HG02852 (cell line): ENCODE results near the gene TWF2.
A peak's percentile ranks its signal among the peaks of the same experiment; 100 is the strongest.
"Not testable (repeated sequence)": the region's sequence is repeated elsewhere in the genome, so short reads cannot be mapped to it uniquely, and the experiment has no call there.

Experiments
- ATAC-seq: cut with Tn5 transposase; IDR thresholded peaks from one replicate; pipeline ENCODE4 v1.9.1; 2021; ENCODE audit warnings: mild to moderate bottlenecking, moderate library complexity; ENCODE audit not compliant: unreplicated experiment

The TWF2 gene

DNA sequence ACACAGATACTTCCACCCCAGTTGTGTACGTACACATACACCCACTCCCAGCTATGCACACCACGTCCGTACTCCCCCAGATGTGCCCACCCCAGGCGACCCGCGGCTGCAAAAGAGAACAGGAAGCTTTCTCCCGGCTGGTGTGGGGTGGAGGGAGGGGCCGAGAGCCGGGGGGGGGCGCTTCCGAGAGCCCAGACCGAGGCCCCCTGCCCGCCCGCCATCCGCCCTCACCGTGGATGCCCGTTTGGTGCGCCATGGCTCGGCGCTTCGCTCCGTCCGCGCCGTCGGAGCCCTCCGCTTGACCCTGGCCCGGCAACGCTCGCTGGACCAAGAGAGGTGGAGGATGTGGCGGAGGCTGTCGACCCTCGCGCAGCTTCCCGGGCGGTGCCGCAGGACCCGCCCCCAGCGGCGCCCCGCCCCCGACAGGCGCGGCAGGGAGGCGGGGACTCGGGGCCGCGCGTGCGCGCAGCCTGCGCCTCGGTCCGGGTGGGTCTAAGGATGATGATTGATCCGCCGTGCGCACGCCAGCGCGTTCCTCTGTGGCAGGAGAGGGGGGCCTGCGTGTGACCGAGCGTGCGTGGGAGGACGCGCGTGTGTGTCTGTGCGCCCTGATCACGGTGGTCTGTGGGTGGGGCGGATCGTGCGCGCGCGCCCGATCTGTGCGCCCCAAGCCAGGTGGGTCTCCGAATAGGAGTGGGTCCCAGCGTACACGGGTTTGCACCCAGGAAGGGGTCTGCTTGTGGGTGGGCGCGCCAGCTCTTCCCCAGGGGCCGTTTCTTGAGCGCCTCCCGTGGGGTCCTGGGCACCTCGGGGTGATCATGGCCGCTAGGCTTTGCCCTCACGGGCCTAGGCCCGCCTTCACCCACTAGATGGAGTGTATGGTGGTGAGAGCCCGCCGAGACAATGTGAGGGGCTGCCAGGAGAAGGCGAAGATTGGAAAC is at the start of gene TWF2:
TSS of gene TWF2 (minus strand) at position 398 of the 941 bp plus-strand sequence. CDS start at position 256, 142 bp downstream.
- ATAC-seq, result peak; percentile 80

DNA sequence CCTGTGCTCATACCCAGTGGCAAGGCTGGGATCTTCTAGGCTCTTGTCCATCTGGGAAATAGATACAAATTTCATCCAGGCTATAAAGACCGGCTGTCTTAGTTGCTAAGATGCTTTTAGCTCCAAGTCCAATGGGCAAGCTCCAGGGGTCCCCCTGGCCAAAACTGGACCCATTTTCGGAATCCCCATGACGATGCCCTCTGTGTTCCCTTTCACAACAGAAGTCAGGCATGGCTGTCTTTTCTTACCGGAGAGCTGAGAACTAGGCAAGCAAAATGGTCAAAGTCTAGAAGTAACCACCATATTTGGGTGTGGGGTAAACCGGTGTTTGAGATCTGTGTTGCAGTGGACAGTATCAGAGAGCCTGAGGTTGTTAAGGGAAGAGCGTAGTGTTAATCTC is 49.7 kb upstream of the TWF2 start:
- ATAC-seq, result no peak

GRCh38 chr3:52286777-52287110 is 47.8 kb upstream of the TWF2 start:
- no peak for ATAC-seq

GRCh38 chr3:52284051-52284450 is 45.1 kb upstream of the TWF2 start:
- ATAC-seq, result not testable (repeated sequence)

DNA sequence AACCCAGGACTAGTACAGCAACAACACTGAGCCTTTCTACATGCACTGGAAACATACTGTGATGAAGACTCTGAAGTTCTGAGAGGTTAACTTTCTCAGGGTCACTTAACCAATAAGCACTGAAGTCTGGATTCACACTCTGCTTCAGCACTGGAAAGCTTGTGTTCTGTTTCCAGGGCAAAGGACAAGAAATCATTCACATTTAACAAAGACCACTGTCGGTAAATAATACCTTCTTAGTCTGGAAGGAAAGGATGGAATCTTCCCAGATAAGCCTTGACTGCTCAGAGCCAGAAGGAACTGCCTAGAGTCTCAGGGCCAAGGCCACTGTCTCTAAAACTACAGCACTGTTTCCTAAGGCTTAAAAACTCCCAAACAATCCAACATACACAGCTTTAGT is 44.3 kb upstream of the TWF2 start:
- ATAC-seq, result no peak

- no peak for ATAC-seq
These were observed 43.2 kb upstream of the TWF2 start for GRCh38 chr3:52281981-52282801.

GRCh38 chr3:52280050-52280461 is 41.1 kb upstream of the TWF2 start:
- ATAC-seq, result no peak

DNA sequence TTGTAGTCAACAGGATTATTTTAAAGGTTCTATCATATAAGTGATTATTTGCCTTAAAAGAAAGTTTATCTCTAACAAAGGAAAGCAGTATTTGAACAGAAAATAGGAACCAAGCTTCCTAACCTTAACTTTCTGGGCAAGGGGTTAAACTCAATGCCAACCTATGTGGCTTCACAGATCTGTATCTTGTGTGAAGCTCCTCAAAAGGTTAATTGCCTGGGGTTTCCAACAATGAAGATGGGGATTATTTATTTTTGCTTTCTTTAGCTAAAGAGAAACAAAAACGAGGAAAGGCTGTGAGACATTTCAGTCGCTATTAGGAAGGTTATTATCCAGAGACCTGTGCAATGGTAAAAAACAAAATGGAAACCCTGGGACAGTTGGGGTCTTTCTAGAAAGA is 40.6 kb upstream of the TWF2 start:
- ATAC-seq, result no peak

GRCh38 chr3:52278510-52279069 is 39.6 kb upstream of the TWF2 start, which contains the start of gene WDR82:
TSS of gene WDR82 (minus strand) at chr3:52278649. CDS start at chr3:52278361, 288 bp downstream.
- peak; percentile 86 for ATAC-seq

GRCh38 chr3:52277972-52278509 is 39.1 kb upstream of the TWF2 start:
- ATAC-seq, result peak; percentile 58

- no peak for ATAC-seq
These were observed 38.4 kb upstream of the TWF2 start for GRCh38 chr3:52277071-52277964.

GRCh38 chr3:52274781-52275180 is 35.8 kb upstream of the TWF2 start:
- not testable (repeated sequence) for ATAC-seq

- ATAC-seq, result no peak
These were observed 33.9 kb upstream of the TWF2 start for GRCh38 chr3:52272831-52273230.

- not testable (repeated sequence) for ATAC-seq
These were observed 33.2 kb upstream of the TWF2 start for GRCh38 chr3:52272172-52272571.

GRCh38 chr3:52270252-52270754 is 31.3 kb upstream of the TWF2 start:
- ATAC-seq, result no peak

GRCh38 chr3:52269776-52270175 is 30.8 kb upstream of the TWF2 start:
- ATAC-seq, result no peak

GRCh38 chr3:52268036-52268435 is 29.1 kb upstream of the TWF2 start:
- no peak for ATAC-seq

GRCh38 chr3:52265387-52265786 is 26.4 kb upstream of the TWF2 start:
- ATAC-seq, result no peak

DNA sequence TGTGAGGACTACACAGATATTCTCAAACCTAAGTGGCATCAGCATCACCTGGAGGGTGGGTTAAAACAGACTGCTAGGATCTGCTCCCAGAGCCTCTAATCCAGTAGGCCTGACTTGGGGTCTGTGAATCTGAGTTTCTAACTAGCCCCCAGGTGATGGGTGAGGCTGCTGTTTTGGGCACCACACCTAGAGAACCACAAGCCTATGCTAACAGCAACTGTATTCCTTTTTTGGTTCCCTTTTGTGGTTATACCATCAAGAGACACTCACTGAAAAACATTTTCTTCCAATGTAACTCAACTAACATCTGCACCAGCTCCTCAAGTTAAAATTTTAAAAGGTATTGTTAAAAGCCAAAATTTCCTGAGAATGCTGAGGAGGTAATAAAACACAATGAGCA is 23.5 kb upstream of the TWF2 start:
- no peak for ATAC-seq

DNA sequence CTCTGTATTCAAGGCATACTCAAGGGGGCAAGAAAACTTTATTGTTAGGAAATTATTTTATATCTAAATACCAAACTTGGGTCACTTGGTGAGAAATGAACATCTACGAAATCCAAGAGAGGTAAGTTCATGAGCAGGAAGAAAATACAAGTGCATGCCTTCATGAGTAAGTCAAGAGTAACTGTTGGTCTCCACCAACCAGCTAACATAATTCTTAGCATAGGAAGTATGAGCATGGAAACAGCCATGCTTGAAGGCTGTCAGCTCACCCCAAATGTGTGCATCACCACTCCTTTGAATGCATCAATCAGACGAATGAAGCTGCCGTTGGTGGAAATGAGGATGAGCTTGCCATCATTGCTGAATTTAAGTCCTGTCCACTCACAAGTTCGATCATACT is 20.5 kb upstream of the TWF2 start:
- ATAC-seq, result no peak
